GM23338 (cell line): ENCODE data around the gene PGAM4. TPM values are rescaled to one million over a fixed set of nuclear protein-coding genes. Genes with fewer than 3 reads are reported as not detected.

Experiments
- ATAC-seq: fragments of 200-7000 bp; cut with Tn5 transposase; 3 replicates; pipeline ENCODE4 v1.9.1; 2020
- DNase-seq: peaks from one replicate; pipeline ENCODE4 v3.0.0-alpha.2; 2015; ENCODE audit warnings: low spot score
- H2AFZ ChIP-seq: fragments of 200-600 bp; sonication (generic); 2 replicates; pipeline ENCODE4 v1.8.0; 2016; ENCODE audit warnings: antibody characterized with exemption, mild to moderate bottlenecking, moderate library complexity
- H3F3A ChIP-seq: fragments of 200-600 bp; sonication (generic); replicated peaks from 2 replicates; pipeline ENCODE4 v1.8.0; 2017; ENCODE audit warnings: antibody characterized with exemption, mixed run types, low read depth
- H3K27ac ChIP-seq: fragments of 200-600 bp; sonication (generic); 2 replicates; pipeline ENCODE4 v1.6.1; 2016; ENCODE audit warnings: low read depth
- H3K27me3 ChIP-seq: fragments of 200-600 bp; sonication (generic); 2 replicates; pipeline ENCODE4 v1.8.0; 2016; ENCODE audit warnings: mild to moderate bottlenecking, mixed run types, moderate library complexity; ENCODE audit not compliant: insufficient read depth
- H3K36me3 ChIP-seq: fragments of 200-600 bp; sonication (generic); 2 replicates; pipeline ENCODE4 v1.8.0; 2016; ENCODE audit warnings: mild to moderate bottlenecking; ENCODE audit not compliant: insufficient read depth
- H3K4me1 ChIP-seq: fragments of 200-600 bp; sonication (generic); 2 replicates; pipeline ENCODE4 v1.8.0; 2016; ENCODE audit warnings: mild to moderate bottlenecking, moderate library complexity; ENCODE audit not compliant: insufficient read depth
- H3K4me2 ChIP-seq: fragments of 200-600 bp; sonication (generic); 2 replicates; pipeline ENCODE4 v1.7.1; 2017; ENCODE audit warnings: mixed run types
- H3K4me3 ChIP-seq: fragments of 200-600 bp; sonication (generic); 2 replicates; pipeline ENCODE4 v1.6.1; 2016; ENCODE audit warnings: mixed run types
- H3K79me2 ChIP-seq: fragments of 200-600 bp; sonication (generic); replicated peaks from 2 replicates; pipeline ENCODE4 v1.8.0; 2017; ENCODE audit warnings: mild to moderate bottlenecking; ENCODE audit not compliant: insufficient read depth
- H3K9me2 ChIP-seq: fragments of 200-600 bp; sonication (generic); 2 replicates; pipeline ENCODE4 v1.8.0; 2017; ENCODE audit not compliant: insufficient read depth
- H4K20me1 ChIP-seq: fragments of 200-600 bp; sonication (generic); replicated peaks from 2 replicates; pipeline ENCODE4 v1.8.0; 2017; ENCODE audit warnings: mild to moderate bottlenecking; ENCODE audit not compliant: insufficient read depth
- H3K27ac Mint-ChIP-seq: 2 replicates; pipeline ENCODE4 v1.8.0; 2020; ENCODE audit warnings: inconsistent platforms, mild to moderate bottlenecking, moderate library complexity, mixed read lengths
- H3K27me3 Mint-ChIP-seq: 3 replicates; pipeline ENCODE4 v1.8.0; 2022; ENCODE audit warnings: low read depth, mild to moderate bottlenecking, moderate library complexity, mixed read lengths, inconsistent platforms; ENCODE audit not compliant: insufficient read depth, poor library complexity
- H3K36me3 Mint-ChIP-seq: 3 replicates; pipeline ENCODE4 v1.8.0; 2021; ENCODE audit warnings: low read depth, mild to moderate bottlenecking, inconsistent platforms, moderate library complexity, mixed read lengths
- H3K4me1 Mint-ChIP-seq: 3 replicates; pipeline ENCODE4 v1.8.0; 2020; ENCODE audit warnings: mild to moderate bottlenecking, inconsistent platforms, mixed read lengths
- H3K4me3 Mint-ChIP-seq: 3 replicates; pipeline ENCODE4 v1.8.0; 2021; ENCODE audit warnings: moderate library complexity, mild to moderate bottlenecking, inconsistent platforms, mixed read lengths
- H3K9me3 Mint-ChIP-seq: 3 replicates; pipeline ENCODE4 v1.8.0; 2020; ENCODE audit warnings: moderate library complexity, mild to moderate bottlenecking, inconsistent platforms, mixed read lengths
- CREB1 ChIP-seq: fragments of 250-450 bp; sonication (Bioruptor Pico); IDR thresholded peaks from 2 replicates; pipeline ENCODE4 v1.5.0; 2020; ENCODE audit warnings: low read depth, mild to moderate bottlenecking, moderate library complexity
- EZH2 ChIP-seq: fragments of 200-600 bp; sonication (generic); IDR thresholded peaks from one replicate; pipeline ENCODE4 v1.8.0; 2017; ENCODE audit warnings: antibody characterized with exemption, mild to moderate bottlenecking, low read depth; ENCODE audit not compliant: unreplicated experiment
- EZH2phosphoT487 ChIP-seq: fragments of 200-600 bp; sonication (generic); IDR thresholded peaks from one replicate; pipeline ENCODE4 v1.8.1; 2018; ENCODE audit warnings: antibody characterized with exemption; ENCODE audit not compliant: unreplicated experiment
- JUNB ChIP-seq: IDR thresholded peaks from one replicate; pipeline ENCODE4 v1.6.1; 2016; ENCODE audit warnings: antibody characterized with exemption; ENCODE audit not compliant: unreplicated experiment
- NANOG ChIP-seq: IDR thresholded peaks from 2 replicates; pipeline ENCODE4 v1.6.1; 2016; ENCODE audit warnings: antibody characterized with exemption, borderline replicate concordance
- POLR2AphosphoS5 ChIP-seq: IDR thresholded peaks from 2 replicates; pipeline ENCODE4 v1.6.1; 2016; ENCODE audit warnings: antibody characterized with exemption, low read depth
- STAT1 ChIP-seq: IDR thresholded peaks from one replicate; pipeline ENCODE4 v1.6.1; 2016; ENCODE audit warnings: antibody characterized with exemption; ENCODE audit not compliant: unreplicated experiment
- ZNF331 ChIP-seq: fragments of 250-450 bp; sonication (Bioruptor Pico); IDR thresholded peaks from 2 replicates; pipeline ENCODE4 v1.5.0; 2020; ENCODE audit warnings: low read depth, mild to moderate bottlenecking, moderate library complexity
- polyA plus RNA-seq: library from polyadenylated mRNA; unstranded; fragments of >200 nt; fragmentation: Nextera tagmentation; extraction: Ambion mirVana; gene quantifications from 2 replicates; pipeline ENCODE4 v1.2.1, GENCODE V29; 2016
- total RNA-seq: library from RNA; depleted of rRNA; stranded (reverse); fragments of >200 nt; shearing (Covaris generic); gene quantifications from 2 replicates; pipeline ENCODE4 v1.2.3, GENCODE V29; 2014
- TF ChIP-seq, protein P1 (sequence below): fragments of 250-450 bp; sonication (Bioruptor Pico); IDR thresholded peaks from 2 replicates; pipeline ENCODE4 v1.5.0; 2020; ENCODE audit warnings: mild to moderate bottlenecking, moderate library complexity
- TF ChIP-seq, protein P2 (sequence below): IDR thresholded peaks from 2 replicates; pipeline ENCODE4 v1.6.1; 2016; ENCODE audit warnings: antibody characterized with exemption

The PGAM4 gene
- total and polyA plus RNA-seq, 2 experiments from 2014 or later: 0.52 TPM; not detected in 1

DNA sequence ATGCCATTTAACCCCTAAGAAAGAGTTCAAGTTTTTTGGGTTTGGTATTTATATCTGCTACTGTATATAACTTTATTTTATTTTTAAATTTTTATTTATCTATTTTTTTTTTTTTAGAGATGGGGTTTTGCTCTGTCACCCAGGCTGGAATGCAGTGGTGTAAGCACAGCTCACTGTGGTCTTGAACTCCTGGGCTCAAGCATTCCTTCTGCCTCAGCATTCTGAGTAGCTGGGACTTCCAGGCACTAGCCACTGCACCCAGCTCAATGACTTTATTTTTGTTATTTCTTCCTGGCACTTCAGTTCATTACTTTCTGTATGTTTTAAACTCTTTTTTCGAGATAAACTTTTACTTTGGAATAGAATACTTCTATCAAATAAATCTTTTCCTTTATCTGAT, 42.4 kb upstream of the PGAM4 start:
- ATAC-seq (no peak), DNase-seq (no peak)
- Histone ChIP-seq H3K79me2 (no peaks in the 10 kb centered on the region), H3K9me2 (no peaks in the 10 kb centered on the region), H3K4me1 (no peaks in the 10 kb centered on the region), H3K4me2 (no peak overlapping the region), H3F3A (no peaks in the 10 kb centered on the region), H3K36me3 (no peaks in the 10 kb centered on the region), H2AFZ (no peak overlapping the region), H3K27ac (no peak overlapping the region), H4K20me1 (no peaks in the 10 kb centered on the region), H3K27me3 (no peaks in the 10 kb centered on the region), H3K4me3 (no peak overlapping the region)
- TF ChIP-seq, protein P1, sequence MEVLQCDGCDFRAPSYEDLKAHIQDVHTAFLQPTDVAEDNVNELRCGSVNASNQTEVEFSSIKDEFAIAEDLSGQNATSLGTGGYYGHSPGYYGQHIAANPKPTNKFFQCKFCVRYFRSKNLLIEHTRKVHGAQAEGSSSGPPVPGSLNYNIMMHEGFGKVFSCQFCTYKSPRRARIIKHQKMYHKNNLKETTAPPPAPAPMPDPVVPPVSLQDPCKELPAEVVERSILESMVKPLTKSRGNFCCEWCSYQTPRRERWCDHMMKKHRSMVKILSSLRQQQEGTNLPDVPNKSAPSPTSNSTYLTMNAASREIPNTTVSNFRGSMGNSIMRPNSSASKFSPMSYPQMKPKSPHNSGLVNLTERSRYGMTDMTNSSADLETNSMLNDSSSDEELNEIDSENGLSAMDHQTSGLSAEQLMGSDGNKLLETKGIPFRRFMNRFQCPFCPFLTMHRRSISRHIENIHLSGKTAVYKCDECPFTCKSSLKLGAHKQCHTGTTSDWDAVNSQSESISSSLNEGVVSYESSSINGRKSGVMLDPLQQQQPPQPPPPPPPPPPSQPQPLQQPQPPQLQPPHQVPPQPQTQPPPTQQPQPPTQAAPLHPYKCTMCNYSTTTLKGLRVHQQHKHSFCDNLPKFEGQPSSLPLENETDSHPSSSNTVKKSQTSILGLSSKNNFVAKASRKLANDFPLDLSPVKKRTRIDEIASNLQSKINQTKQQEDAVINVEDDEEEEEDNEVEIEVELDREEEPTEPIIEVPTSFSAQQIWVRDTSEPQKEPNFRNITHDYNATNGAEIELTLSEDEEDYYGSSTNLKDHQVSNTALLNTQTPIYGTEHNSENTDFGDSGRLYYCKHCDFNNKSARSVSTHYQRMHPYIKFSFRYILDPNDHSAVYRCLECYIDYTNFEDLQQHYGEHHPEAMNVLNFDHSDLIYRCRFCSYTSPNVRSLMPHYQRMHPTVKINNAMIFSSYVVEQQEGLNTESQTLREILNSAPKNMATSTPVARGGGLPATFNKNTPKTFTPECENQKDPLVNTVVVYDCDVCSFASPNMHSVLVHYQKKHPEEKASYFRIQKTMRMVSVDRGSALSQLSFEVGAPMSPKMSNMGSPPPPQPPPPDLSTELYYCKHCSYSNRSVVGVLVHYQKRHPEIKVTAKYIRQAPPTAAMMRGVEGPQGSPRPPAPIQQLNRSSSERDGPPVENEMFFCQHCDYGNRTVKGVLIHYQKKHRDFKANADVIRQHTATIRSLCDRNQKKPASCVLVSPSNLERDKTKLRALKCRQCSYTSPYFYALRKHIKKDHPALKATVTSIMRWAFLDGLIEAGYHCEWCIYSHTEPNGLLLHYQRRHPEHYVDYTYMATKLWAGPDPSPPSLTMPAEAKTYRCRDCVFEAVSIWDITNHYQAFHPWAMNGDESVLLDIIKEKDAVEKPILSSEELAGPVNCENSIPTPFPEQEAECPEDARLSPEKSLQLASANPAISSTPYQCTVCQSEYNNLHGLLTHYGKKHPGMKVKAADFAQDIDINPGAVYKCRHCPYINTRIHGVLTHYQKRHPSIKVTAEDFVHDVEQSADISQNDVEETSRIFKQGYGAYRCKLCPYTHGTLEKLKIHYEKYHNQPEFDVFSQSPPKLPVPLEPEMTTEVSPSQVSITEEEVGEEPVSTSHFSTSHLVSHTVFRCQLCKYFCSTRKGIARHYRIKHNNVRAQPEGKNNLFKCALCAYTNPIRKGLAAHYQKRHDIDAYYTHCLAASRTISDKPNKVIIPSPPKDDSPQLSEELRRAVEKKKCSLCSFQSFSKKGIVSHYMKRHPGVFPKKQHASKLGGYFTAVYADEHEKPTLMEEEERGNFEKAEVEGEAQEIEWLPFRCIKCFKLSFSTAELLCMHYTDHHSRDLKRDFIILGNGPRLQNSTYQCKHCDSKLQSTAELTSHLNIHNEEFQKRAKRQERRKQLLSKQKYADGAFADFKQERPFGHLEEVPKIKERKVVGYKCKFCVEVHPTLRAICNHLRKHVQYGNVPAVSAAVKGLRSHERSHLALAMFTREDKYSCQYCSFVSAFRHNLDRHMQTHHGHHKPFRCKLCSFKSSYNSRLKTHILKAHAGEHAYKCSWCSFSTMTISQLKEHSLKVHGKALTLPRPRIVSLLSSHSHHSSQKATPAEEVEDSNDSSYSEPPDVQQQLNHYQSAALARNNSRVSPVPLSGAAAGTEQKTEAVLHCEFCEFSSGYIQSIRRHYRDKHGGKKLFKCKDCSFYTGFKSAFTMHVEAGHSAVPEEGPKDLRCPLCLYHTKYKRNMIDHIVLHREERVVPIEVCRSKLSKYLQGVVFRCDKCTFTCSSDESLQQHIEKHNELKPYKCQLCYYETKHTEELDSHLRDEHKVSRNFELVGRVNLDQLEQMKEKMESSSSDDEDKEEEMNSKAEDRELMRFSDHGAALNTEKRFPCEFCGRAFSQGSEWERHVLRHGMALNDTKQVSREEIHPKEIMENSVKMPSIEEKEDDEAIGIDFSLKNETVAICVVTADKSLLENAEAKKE (CRISPR knock-in tag): no peak
- TF ChIP-seq EZH2phosphoT487 (no peak), NANOG (no peak), STAT1 (no peak), POLR2AphosphoS5 (no peak), JUNB (no peak), CREB1 (CRISPR knock-in tag) (no peak), ZNF331 (no peak), EZH2 (no peak)
- TF ChIP-seq, protein P2, sequence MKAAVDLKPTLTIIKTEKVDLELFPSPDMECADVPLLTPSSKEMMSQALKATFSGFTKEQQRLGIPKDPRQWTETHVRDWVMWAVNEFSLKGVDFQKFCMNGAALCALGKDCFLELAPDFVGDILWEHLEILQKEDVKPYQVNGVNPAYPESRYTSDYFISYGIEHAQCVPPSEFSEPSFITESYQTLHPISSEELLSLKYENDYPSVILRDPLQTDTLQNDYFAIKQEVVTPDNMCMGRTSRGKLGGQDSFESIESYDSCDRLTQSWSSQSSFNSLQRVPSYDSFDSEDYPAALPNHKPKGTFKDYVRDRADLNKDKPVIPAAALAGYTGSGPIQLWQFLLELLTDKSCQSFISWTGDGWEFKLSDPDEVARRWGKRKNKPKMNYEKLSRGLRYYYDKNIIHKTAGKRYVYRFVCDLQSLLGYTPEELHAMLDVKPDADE: no peak
- Mint-ChIP-seq H3K27me3 (no peaks in the 10 kb centered on the region), H3K36me3 (no peaks in the 10 kb centered on the region), H3K9me3 (no peaks in the 10 kb centered on the region; the same call in 2 of the 3 replicates), H3K27ac (no peak overlapping the region), H3K4me1 (no peaks in the 10 kb centered on the region; the same call in 2 of the 3 replicates), H3K4me3 (no peak overlapping the region)
